Muscle of leg (tissue), 11 donors: ENCODE results near the gene DGKD. TPM values are rescaled to one million over a fixed set of nuclear protein-coding genes. Genes with fewer than 3 reads are reported as not detected.

Source experiments
- DNase-seq: peaks from one replicate; pipeline ENCODE4 v3.0.0; 2013
- H3K27ac ChIP-seq: one replicate; pipeline ENCODE4 v1.5.1; 2013; ENCODE audit warnings: mild to moderate bottlenecking, low read length, control low read depth
- H3K27me3 ChIP-seq: one replicate; pipeline ENCODE4 v1.6.1; 2013; ENCODE audit warnings: low read length; ENCODE audit not compliant: control insufficient read depth, insufficient read depth
- H3K36me3 ChIP-seq: one replicate; pipeline ENCODE4 v1.6.1; 2013; ENCODE audit warnings: low read length; ENCODE audit not compliant: control insufficient read depth, insufficient read depth
- H3K4me1 ChIP-seq: one replicate; pipeline ENCODE4 v1.6.1; 2013; ENCODE audit warnings: low read length; ENCODE audit not compliant: control insufficient read depth, insufficient read depth
- H3K4me3 ChIP-seq: one replicate; pipeline ENCODE4 v1.5.1; 2013; ENCODE audit warnings: low read length, control low read depth
- H3K9me3 ChIP-seq: replicated peaks from 2 replicates; pipeline ENCODE4 v1.6.1; 2013; ENCODE audit warnings: low read depth, low read length; ENCODE audit not compliant: control insufficient read depth
- WGBS: methylation state at CpG from one replicate; pipeline ENCODE4 v1.1.5; 2013; ENCODE audit warnings: missing lambda C conversion rate; ENCODE audit not compliant: insufficient coverage; 5-methylcytosine and 5-hydroxymethylcytosine counted together
- polyA plus RNA-seq, 8 donors: library from polyadenylated mRNA; unstranded; fragments of 120-200 nt; gene quantifications; one replicate each; pipeline versions ENCODE4 v1.2.1 to v1.2.3, GENCODE V29; 2013; ENCODE audit warnings: inconsistent platforms in 1 of 8, low replicate concordance in 1 of 8; ENCODE audit not compliant: insufficient read length in 8 of 8, insufficient read depth in 1 of 8
- total RNA-seq: library from RNA; stranded (reverse); fragments of 120-200 nt; gene quantifications from one replicate; pipeline ENCODE4 v1.2.4, GENCODE V29; 2013

Gene DGKD
- total and polyA plus RNA-seq, 9 donors: 14.7 to 30.3 (median 22.3) TPM

DNA sequence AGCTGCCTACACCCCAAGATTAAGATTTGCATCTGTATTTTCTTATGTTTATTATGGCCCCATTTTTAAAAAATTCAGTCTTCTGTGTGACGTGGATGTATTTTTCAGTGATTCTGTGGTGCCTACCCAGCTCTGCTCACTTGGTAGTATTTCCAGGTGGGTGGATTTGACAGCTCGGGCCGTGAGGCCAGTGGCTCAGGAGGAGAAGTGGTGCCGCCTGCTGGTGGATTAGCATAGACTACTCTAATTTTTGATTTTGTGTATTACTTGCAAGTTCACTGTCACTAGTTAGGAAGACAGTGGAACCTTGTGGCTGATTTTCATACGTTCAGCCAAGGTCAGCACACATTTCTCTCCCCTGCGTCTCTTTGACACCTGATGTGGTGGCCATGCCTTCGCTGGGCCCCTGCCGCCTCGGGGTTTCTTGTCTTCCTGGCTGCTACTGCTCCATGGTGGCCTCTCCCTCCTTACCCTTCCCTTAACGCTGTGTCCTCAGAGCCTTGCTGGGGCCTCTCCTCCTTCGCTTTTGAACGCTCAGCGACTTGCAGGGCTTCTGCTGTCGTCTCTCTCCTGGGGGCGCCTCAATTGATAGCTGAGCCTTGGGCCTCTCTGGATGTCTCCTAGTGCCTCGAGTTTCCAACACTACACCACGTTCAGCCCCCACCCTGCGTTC, 89.4 kb downstream of the DGKD start:
- Histone ChIP-seq H3K27ac (no peak overlapping the region), H3K9me3 (no peaks in the 10 kb centered on the region), H3K36me3 (peaks cover 68% of the 10 kb centered on the region), H3K4me1 (no peaks in the 10 kb centered on the region), H3K27me3 (no peaks in the 10 kb centered on the region), H3K4me3 (no peak overlapping the region)
- WGBS: 68% methylated on average over 14 of the region's 18 CpGs
- DNase-seq: peak; percentile 89

DNA sequence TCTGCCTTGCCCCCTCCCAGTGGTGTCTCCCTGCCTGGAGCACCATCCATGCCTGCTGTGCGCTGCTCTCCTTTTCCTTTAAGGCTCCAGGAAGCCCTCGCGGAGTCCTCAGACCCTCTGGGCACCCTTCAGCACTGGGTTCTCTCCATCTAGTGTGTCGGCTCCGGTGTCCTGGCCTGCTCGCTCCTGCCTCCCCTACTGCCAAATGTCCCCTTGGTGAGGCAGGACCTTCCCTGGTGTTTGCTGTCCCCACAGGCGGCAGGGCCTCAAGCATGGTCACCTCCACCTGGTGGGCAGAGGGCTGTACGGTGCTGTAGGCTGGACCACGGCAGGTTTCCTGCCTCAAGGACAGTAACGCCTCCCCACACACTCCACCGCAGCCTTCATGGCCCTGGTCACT, 90.2 kb downstream of the DGKD start:
- Histone ChIP-seq H3K27ac (no peak overlapping the region), H3K9me3 (no peaks in the 10 kb centered on the region), H3K4me1 (no peaks in the 10 kb centered on the region), H3K36me3 (peaks cover 68% of the 10 kb centered on the region), H3K4me3 (no peak overlapping the region), H3K27me3 (no peaks in the 10 kb centered on the region)
- no peak for DNase-seq
- WGBS: 98% methylated on average over 7 of the region's 11 CpGs

DNA sequence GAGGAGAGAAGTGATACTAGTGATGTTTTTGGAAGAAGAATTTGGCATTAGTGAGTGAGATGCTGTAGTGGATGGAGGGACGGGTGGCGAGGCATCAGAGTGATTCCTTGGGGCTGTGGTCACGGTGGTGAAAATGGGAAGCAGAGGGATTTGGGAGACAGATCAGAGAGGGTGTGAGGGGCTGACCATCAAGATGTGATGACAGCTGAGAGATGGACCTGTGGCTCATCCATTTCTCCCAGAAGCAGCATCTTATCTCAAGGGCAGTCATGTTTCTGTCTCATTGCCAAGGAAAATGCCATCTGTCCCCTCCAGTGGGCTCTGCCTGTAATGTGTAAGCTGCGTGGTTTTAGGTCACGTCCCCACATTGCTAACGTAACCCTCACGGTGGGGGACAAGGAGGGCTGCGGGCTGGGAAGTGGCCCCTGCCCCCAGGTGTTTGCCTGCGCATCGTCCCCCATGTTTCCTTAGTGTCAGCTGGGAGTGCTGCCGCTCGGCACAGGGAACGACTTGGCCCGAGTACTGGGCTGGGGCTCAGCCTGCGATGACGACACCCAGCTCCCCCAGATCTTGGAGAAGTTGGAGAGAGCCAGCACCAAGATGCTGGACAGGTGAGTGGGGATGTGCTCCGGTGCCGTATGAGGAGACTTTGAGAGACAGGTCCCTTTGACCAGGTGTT, 91.0 kb downstream of the DGKD start:
- DNase-seq: no peak
- Histone ChIP-seq H3K36me3 (peaks cover 67% of the 10 kb centered on the region), H3K4me1 (peaks cover 2% of the 10 kb centered on the region), H3K4me3 (no peak overlapping the region), H3K27me3 (no peaks in the 10 kb centered on the region), H3K27ac (no peak overlapping the region), H3K9me3 (no peaks in the 10 kb centered on the region)
- WGBS: 94% methylated on average over 18 of the region's 18 CpGs

DNA sequence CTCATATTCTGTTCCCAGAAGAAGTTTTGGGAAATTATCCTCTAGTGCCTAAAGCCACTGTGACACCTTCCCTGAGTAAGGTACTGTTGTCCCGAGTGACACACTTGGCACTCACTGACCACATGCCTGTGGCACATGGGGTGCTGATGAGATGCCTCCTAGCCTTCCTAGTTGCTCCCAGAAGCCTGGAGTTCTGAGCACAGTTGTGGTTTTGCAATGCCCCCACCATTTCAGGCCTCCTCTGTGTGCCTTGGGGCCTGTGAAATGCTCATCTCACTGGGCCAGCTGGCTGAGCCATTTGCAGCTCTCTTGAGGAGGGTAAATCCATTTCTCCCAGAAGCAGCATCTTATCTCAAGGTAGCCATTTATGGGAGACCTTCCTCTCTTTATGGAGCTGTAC, 91.8 kb downstream of the DGKD start:
- Histone ChIP-seq H3K27me3 (no peaks in the 10 kb centered on the region), H3K9me3 (no peaks in the 10 kb centered on the region), H3K4me1 (peaks cover 2% of the 10 kb centered on the region), H3K36me3 (peaks cover 73% of the 10 kb centered on the region), H3K27ac (no peak overlapping the region), H3K4me3 (no peak overlapping the region)
- 100% methylated on average over 1 of the region's 1 CpG for WGBS
- no peak for DNase-seq

DNA sequence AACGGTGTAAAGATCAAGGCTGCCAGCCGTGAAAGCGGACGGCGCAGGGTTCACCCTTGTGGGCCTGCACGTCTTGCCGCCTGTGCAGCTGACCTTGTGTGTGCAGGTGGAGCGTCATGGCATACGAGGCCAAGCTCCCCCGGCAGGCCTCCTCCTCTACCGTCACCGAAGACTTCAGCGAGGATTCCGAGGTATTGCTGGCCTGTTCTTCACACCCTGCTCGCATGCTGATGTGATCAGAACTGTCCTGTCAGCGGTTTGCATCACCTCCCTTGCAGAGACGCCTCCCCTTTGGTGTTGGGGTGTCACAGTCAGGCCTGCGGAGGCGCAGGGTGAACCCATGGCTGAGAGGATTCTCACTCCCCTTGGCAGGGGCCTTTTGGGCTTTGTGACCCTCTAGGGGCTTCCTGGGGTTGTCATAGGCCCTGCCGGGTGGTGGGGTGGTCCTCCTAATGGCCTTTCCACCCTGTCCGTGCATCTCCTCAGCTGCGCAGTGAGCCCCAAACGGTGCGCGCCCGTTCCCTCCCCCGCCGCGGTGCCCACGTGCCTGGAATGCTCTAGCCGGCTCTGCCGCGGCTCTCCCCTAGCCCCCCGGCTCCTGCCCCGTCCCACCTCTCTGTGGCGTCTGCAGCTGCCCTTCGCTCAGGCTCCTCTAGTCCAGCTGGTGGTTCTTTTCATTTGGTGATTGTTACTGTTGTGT, 92.5 kb downstream of the DGKD start:
- Histone ChIP-seq H3K4me1 (peaks cover 2% of the 10 kb centered on the region), H3K27me3 (no peaks in the 10 kb centered on the region), H3K4me3 (no peak overlapping the region), H3K36me3 (peaks cover 79% of the 10 kb centered on the region), H3K27ac (no peak overlapping the region), H3K9me3 (no peaks in the 10 kb centered on the region)
- 87% methylated on average over 30 of the region's 37 CpGs for WGBS
- no peak for DNase-seq

DNA sequence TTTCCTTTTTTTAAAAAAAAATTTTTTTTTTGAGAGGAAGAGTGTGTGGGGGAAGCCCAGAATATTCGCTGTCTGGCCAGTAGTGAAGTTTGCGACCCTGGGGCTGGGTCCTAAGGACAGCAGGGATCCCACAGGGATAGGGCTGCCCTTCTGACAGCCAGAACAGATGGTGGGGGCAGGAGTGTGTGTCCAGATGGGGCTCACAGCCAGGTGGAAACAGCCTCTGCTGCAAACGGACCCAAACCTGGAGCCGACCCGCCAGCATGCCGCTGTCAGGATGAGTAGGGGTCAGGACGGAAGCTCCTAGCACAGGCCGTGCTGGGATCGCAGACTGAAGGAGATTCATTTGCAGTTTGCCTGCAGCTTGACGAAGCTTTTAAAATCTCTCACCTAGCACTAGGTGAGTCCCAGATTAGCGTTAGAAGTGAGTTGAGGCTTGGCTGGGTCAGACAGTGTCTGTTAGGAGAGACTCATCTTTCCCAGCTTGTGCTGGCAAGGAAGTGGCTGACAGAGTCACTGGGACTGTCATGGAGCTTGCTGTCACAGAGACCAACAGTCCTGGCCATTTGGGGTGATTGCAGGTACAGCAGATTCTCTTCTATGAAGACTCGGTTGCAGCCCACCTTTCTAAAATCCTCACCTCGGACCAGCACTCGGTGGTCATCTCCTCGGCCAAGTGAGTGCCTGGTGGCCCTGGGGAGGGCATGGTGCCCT, 93.4 kb downstream of the DGKD start:
- Histone ChIP-seq H3K4me3 (no peak overlapping the region), H3K27ac (no peak overlapping the region), H3K36me3 (peaks cover 85% of the 10 kb centered on the region), H3K9me3 (no peaks in the 10 kb centered on the region), H3K4me1 (peaks cover 3% of the 10 kb centered on the region), H3K27me3 (no peaks in the 10 kb centered on the region)
- 78% methylated on average over 10 of the region's 15 CpGs for WGBS
- DNase-seq: no peak

DNA sequence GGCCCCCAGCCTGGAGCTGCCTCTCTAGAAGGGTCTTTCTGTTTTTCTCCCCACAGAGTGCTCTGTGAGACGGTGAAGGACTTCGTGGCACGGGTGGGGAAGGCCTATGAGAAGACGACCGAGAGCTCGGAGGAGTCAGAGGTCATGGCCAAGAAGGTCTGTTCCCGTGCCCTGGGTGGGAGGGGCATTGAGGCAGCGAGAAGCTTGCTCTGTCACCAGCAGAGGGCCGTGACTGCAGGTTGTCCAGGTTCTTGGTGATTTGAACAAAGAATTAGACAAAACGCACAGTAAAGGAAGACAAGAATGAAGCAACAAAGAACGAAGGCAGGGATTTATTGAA, 93.9 kb downstream of the DGKD start:
- peaks cover 87% of the 10 kb centered on the region for H3K36me3 ChIP-seq

DNA sequence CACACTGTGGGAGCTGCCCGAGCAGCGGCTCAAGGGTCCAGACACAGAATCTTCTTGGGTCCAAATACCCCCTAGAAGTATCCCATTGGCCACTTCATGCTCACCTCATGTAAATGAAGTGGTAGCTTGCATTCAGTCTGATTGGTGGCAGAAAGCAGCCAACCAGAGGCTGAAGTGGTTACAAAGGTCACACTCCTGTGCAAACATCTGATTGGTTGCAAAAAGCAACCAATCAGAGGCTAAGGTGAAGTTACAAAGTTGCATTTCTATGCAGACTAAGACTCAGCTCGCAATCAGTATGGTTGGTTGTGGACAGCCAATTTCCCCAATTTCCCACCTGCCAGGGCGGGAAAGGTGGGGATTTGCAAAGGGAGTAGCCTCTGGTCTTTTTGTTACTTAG, 94.3 kb downstream of the DGKD start:
- Histone ChIP-seq H3K36me3 (peaks cover 91% of the 10 kb centered on the region), H3K9me3 (no peaks in the 10 kb centered on the region), H3K27ac (no peak overlapping the region), H3K4me3 (no peak overlapping the region), H3K4me1 (peaks cover 11% of the 10 kb centered on the region), H3K27me3 (no peaks in the 10 kb centered on the region)
- WGBS: no CpG with 5 or more reads among the region's 4 CpGs
- DNase-seq: no peak

More for the DNA sequence above, 93.9 kb downstream of the DGKD start:
- Histone ChIP-seq H3K4me1 (peaks cover 8% of the 10 kb centered on the region), H3K27me3 (no peaks in the 10 kb centered on the region), H3K27ac (no peak overlapping the region), H3K4me3 (no peak overlapping the region), H3K9me3 (no peaks in the 10 kb centered on the region)
- 53% methylated on average over 9 of the region's 11 CpGs for WGBS
- no peak for DNase-seq

DNA sequence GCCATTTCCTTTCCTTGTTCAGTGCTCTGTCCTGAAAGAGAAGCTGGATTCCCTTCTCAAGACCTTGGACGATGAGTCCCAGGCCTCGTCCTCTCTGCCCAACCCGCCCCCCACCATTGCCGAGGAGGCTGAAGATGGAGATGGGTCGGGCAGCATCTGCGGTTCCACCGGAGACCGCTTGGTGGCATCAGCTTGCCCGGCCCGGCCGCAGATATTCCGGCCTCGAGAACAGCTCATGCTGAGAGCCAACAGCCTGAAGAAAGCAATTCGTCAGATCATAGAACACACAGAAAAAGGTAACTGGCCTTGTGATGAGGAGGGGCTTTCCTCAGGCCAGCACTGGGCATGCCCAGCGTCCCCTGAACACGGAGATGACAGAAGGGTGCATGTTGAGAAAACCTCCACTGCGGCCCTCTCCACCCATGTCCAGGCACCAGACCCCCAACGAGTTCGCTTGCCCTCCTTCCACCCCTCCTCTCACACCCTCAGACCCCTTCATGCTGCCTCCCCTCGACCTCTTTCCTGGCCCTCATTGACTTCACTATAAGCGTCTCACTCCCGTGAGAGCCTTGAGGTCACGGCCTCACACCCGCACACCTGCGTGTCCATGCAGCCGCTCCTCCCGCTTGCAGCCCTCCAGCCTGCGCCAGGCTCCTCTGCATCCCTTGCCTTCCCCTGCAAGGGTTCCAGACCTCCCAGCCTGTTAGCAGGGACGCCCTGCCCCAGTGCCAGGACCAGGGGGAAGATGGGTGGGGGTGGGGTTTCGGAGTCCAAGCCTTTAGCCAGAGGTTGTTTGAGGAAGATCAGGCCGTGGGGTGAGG, 95.0 kb downstream of the DGKD start:
- Histone ChIP-seq H3K36me3 (peaks cover 93% of the 10 kb centered on the region), H3K9me3 (no peaks in the 10 kb centered on the region), H3K27ac (no peak overlapping the region), H3K27me3 (no peaks in the 10 kb centered on the region), H3K4me3 (no peak overlapping the region), H3K4me1 (peaks cover 14% of the 10 kb centered on the region)
- WGBS: 52% methylated on average over 21 of the region's 31 CpGs
- DNase-seq: no peak
